Activated CD4-positive, alpha-beta T cell treated with anti-CD3 and anti-CD28 coated beads, Interleukin-2, amount 10 ng/mL, durations not matched to agents 24 days and 14 days (primary cell): ENCODE measurements around the gene TESK2. TPM values are rescaled to one million over a fixed set of nuclear protein-coding genes. Genes with fewer than 3 reads are reported as not detected.
A peak's percentile ranks its signal among the peaks of the same experiment; 100 is the strongest.

Experiments
- DNase-seq: peaks from one replicate; pipeline ENCODE4 v3.0.0; 2022
- H3K27ac Mint-ChIP-seq: one replicate; pipeline ENCODE4 v1.8.0; 2022; ENCODE audit warnings: mild to moderate bottlenecking, mixed read lengths
- H3K27me3 Mint-ChIP-seq: one replicate; pipeline ENCODE4 v1.8.0; 2022; ENCODE audit warnings: mixed read lengths
- H3K36me3 Mint-ChIP-seq: one replicate; pipeline ENCODE4 v1.8.0; 2022; ENCODE audit warnings: low read depth, mild to moderate bottlenecking, mixed read lengths
- H3K4me1 Mint-ChIP-seq: one replicate; pipeline ENCODE4 v1.8.0; 2021; ENCODE audit warnings: mixed read lengths
- H3K4me3 Mint-ChIP-seq: one replicate; pipeline ENCODE4 v1.8.0; 2022; ENCODE audit warnings: mild to moderate bottlenecking, moderate library complexity, mixed read lengths
- H3K9me3 Mint-ChIP-seq: one replicate; pipeline ENCODE4 v1.8.0; 2021; ENCODE audit warnings: mixed read lengths
- intact Hi-C: fragments of 100-400 bp; cut with micrococcal nuclease; formaldehyde crosslinking; loops from one replicate; pipeline ENCODE4 v1.15.1; 2023
- total RNA-seq: library from RNA; stranded (reverse); gene quantifications from 2 replicates; pipeline ENCODE4 v1.2.3, GENCODE V29; 2022

The TESK2 gene
- total RNA-seq, 1 donor from 2014 or later: 2.6 TPM

GRCh38 chr1:45306319-45306718 lies 184.6 kb downstream of the TESK2 start:
- Mint-ChIP-seq H3K27me3 (peaks cover under 1% of the 10 kb centered on the region), H3K36me3 (no peaks in the 10 kb centered on the region), H3K9me3 (no peaks in the 10 kb centered on the region), H3K4me3 (peak overlapping the region; percentile 64), H3K27ac (peak overlapping the region; percentile 85), H3K4me1 (peaks cover 36% of the 10 kb centered on the region)
- DNase-seq: peak; percentile 70
- intact Hi-C loops: no loop called here

GRCh38 chr1:45305231-45305630 lies 185.7 kb downstream of the TESK2 start:
- Mint-ChIP-seq H3K36me3 (no peaks in the 10 kb centered on the region), H3K27me3 (no peaks in the 10 kb centered on the region), H3K4me3 (peak overlapping the region; percentile 96), H3K9me3 (no peaks in the 10 kb centered on the region), H3K4me1 (peaks cover 39% of the 10 kb centered on the region), H3K27ac (peak overlapping the region; percentile 35)
- intact Hi-C loops: loop anchor here (2.0 kb wide), 1 partner anchor 22 kb away; the partner anchor contains the start of gene HPDL
- no peak for DNase-seq

GRCh38 chr1:45304311-45305081 lies 186.5 kb downstream of the TESK2 start:
- Mint-ChIP-seq H3K27ac (peak overlapping the region; percentile 97), H3K36me3 (no peaks in the 10 kb centered on the region), H3K9me3 (no peaks in the 10 kb centered on the region), H3K4me3 (peak overlapping the region; percentile 96), H3K4me1 (peaks cover 39% of the 10 kb centered on the region), H3K27me3 (no peaks in the 10 kb centered on the region)
- DNase-seq: no peak
- intact Hi-C loops: loop anchor here (2.0 to 5.0 kb wide), 3 partner anchors 22 to 502 kb away; partner anchors contain the start of genes HPDL, NASP and PLK3

GRCh38 chr1:45303520-45304310 lies 187.2 kb downstream of the TESK2 start:
- Mint-ChIP-seq H3K27ac (peak overlapping the region; percentile 97), H3K27me3 (no peaks in the 10 kb centered on the region), H3K9me3 (no peaks in the 10 kb centered on the region), H3K4me3 (peak overlapping the region; percentile 96), H3K4me1 (peaks cover 39% of the 10 kb centered on the region), H3K36me3 (no peaks in the 10 kb centered on the region)
- intact Hi-C loops: loop anchor here (1.0 to 5.0 kb wide), 11 partner anchors 23 to 573 kb away; partner anchors contain the start of genes CCDC163, EIF2B3, HPDL and MMACHC
- peak; percentile 97 for DNase-seq

- intact Hi-C loops: loop anchor here (1.0 to 5.0 kb wide), 10 partner anchors 38 to 572 kb away; partner anchors contain the start of genes CCDC163, EIF2B3, MMACHC and MUTYH
- Mint-ChIP-seq H3K27me3 (no peaks in the 10 kb centered on the region), H3K27ac (peak overlapping the region; percentile 63)
Observed at GRCh38 chr1:45302505-45303150, 188.3 kb downstream of the TESK2 start.

GRCh38 chr1:45300669-45300997 lies 190.3 kb downstream of the TESK2 start:
- H3K36me3 Mint-ChIP-seq: no peaks in the 10 kb centered on the region
- H3K27ac Mint-ChIP-seq: no peak overlapping the region
- intact Hi-C loops: loop anchor here (1.0 to 5.0 kb wide), 5 partner anchors 282 to 498 kb away; partner anchors contain the start of genes NASP and PLK3
- no peak for DNase-seq
- no peaks in the 10 kb centered on the region for H3K27me3 Mint-ChIP-seq
- peaks cover 26% of the 10 kb centered on the region for H3K4me1 Mint-ChIP-seq
- no peaks in the 10 kb centered on the region for H3K9me3 Mint-ChIP-seq
- H3K4me3 Mint-ChIP-seq: no peak overlapping the region

More at GRCh38 chr1:45302505-45303150, 188.3 kb downstream of the TESK2 start:
- peak; percentile 54 for DNase-seq
- no peaks in the 10 kb centered on the region for H3K9me3 Mint-ChIP-seq
- H3K4me3 Mint-ChIP-seq: peak overlapping the region; percentile 96
- H3K4me1 Mint-ChIP-seq: peaks cover 39% of the 10 kb centered on the region
- no peaks in the 10 kb centered on the region for H3K36me3 Mint-ChIP-seq

GRCh38 chr1:45299981-45300668 lies 190.8 kb downstream of the TESK2 start:
- Mint-ChIP-seq H3K4me1 (peaks cover 22% of the 10 kb centered on the region), H3K27ac (no peak overlapping the region), H3K36me3 (no peaks in the 10 kb centered on the region), H3K27me3 (no peaks in the 10 kb centered on the region), H3K9me3 (no peaks in the 10 kb centered on the region), H3K4me3 (no peak overlapping the region)
- intact Hi-C loops: loop anchor here (1.0 to 5.0 kb wide), 5 partner anchors 282 to 498 kb away; partner anchors contain the start of genes NASP and PLK3
- DNase-seq: peak; percentile 80

GRCh38 chr1:45299296-45299695 lies 191.7 kb downstream of the TESK2 start:
- intact Hi-C loops: no loop called here
- no peaks in the 10 kb centered on the region for H3K27me3 Mint-ChIP-seq
- H3K4me1 Mint-ChIP-seq: peaks cover 15% of the 10 kb centered on the region
- no peak for DNase-seq
- H3K4me3 Mint-ChIP-seq: no peak overlapping the region
- no peaks in the 10 kb centered on the region for H3K9me3 Mint-ChIP-seq
- H3K36me3 Mint-ChIP-seq: no peaks in the 10 kb centered on the region
- H3K27ac Mint-ChIP-seq: no peak overlapping the region

GRCh38 chr1:45297666-45298356 lies 193.2 kb downstream of the TESK2 start:
- no peak for DNase-seq
- no peaks in the 10 kb centered on the region for H3K27me3 Mint-ChIP-seq
- intact Hi-C loops: no loop called here
- H3K27ac Mint-ChIP-seq: no peak overlapping the region
- H3K4me3 Mint-ChIP-seq: no peak overlapping the region
- no peaks in the 10 kb centered on the region for H3K9me3 Mint-ChIP-seq
- no peaks in the 10 kb centered on the region for H3K36me3 Mint-ChIP-seq
- peaks cover 9% of the 10 kb centered on the region for H3K4me1 Mint-ChIP-seq

Other genes with a start within 250 kb of the TESK2 start
- gene HPDL, start 164.3 kb downstream of the TESK2 start, total RNA-seq: 39.6 and 39.8 TPM in 2 replicates
- 38.2 and 44.8 TPM in 2 replicates for gene TOE1, start 151.0 kb downstream of the TESK2 start, total RNA-seq
- gene MUTYH, start 150.7 kb downstream of the TESK2 start, total RNA-seq: 55.6 and 57.0 TPM in 2 replicates
- 2.5 TPM in 2 replicates for gene CCDC163, start 8.9 kb upstream of the TESK2 start, total RNA-seq
- 9.2 and 9.9 TPM in 2 replicates for gene MMACHC, start 9.1 kb upstream of the TESK2 start, total RNA-seq
- gene PRDX1, start 30.7 kb upstream of the TESK2 start, total RNA-seq: 682 and 710 TPM in 2 replicates
- gene AKR1A1, start 59.7 kb upstream of the TESK2 start, total RNA-seq: 193 and 199 TPM in 2 replicates
- 263 and 295 TPM in 2 replicates for gene NASP, start 92.9 kb upstream of the TESK2 start, total RNA-seq
- 1.6 and 2.8 TPM in 2 replicates for gene CCDC17, start 132.9 kb upstream of the TESK2 start, total RNA-seq
- 101 and 104 TPM in 2 replicates for gene GPBP1L1, start 195.4 kb upstream of the TESK2 start, total RNA-seq
- 29.4 and 38.7 TPM in 2 replicates for gene TMEM69, start 197.0 kb upstream of the TESK2 start, total RNA-seq